ENCODE data around the gene ABCF3.

DNA sequence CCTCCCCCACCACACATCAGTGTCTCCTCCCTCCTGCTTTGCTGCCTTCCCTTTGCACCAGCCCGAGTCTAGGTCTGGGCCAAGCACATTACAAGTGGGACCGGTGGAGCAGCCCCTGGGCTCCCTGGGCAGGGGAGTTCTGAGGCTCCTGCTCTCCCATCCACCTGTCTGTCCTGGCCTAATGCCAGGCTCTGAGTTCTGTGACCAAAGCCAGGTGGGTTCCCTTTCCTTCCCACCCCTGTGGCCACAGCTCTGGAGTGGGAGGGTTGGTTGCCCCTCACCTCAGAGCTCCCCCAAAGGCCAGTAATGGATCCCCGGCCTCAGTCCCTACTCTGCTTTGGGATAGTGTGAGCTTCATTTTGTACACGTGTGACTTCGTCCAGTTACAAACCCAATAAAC is 2.3 kb upstream of the ABCF3 start:
- TF ChIP-seq, protein P1, sequence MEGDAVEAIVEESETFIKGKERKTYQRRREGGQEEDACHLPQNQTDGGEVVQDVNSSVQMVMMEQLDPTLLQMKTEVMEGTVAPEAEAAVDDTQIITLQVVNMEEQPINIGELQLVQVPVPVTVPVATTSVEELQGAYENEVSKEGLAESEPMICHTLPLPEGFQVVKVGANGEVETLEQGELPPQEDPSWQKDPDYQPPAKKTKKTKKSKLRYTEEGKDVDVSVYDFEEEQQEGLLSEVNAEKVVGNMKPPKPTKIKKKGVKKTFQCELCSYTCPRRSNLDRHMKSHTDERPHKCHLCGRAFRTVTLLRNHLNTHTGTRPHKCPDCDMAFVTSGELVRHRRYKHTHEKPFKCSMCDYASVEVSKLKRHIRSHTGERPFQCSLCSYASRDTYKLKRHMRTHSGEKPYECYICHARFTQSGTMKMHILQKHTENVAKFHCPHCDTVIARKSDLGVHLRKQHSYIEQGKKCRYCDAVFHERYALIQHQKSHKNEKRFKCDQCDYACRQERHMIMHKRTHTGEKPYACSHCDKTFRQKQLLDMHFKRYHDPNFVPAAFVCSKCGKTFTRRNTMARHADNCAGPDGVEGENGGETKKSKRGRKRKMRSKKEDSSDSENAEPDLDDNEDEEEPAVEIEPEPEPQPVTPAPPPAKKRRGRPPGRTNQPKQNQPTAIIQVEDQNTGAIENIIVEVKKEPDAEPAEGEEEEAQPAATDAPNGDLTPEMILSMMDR (IDR thresholded peaks at IDR 0.05), result no peak
- TF ChIP-seq POLR2A (IDR thresholded peaks at IDR 0.05), result no peak
